ENCODE measurements around the gene TMEM132D. TPM values are rescaled to one million over a fixed set of nuclear protein-coding genes. Genes with fewer than 3 reads are reported as not detected.

Gene TMEM132D
- total RNA-seq, 2 experiments from 2014 or later = not detected

DNA sequence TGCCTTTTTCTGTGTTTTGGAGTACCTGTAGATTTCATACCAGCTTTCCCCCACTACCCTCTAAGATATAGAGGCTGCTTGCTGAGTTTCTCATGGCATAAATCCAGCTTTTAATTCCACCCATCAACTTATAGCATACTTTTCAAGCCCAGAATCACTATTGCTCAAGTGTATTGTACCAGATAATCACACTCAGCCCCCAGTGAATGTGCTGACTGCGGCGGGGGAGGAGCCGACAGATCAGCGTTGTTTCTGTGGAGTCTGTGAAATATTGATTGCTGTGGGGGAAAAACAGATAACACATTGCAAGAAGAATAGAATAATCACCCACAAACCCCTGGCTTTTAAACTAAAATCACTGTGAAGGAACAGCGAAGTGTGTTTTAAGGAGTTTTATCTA lies 296.1 kb downstream of the TMEM132D start:
- no peaks in the 10 kb centered on the region for H3K36me3 Mint-ChIP-seq
- ChIA-PET CTCF (no interaction called here), POLR2A (no interaction called here)
- H3K27ac Mint-ChIP-seq = no peak overlapping the region
- H3K27me3 Mint-ChIP-seq = no peaks in the 10 kb centered on the region
- no peak for DNase-seq
- H3K9me3 Mint-ChIP-seq = peaks cover 11% of the 10 kb centered on the region
- H3K4me3 Mint-ChIP-seq = no peak overlapping the region
- intact Hi-C loops (cut with micrococcal nuclease) = no loop called here
- no peaks in the 10 kb centered on the region for H3K4me1 Mint-ChIP-seq (ENCODE audit: low read depth)

DNA sequence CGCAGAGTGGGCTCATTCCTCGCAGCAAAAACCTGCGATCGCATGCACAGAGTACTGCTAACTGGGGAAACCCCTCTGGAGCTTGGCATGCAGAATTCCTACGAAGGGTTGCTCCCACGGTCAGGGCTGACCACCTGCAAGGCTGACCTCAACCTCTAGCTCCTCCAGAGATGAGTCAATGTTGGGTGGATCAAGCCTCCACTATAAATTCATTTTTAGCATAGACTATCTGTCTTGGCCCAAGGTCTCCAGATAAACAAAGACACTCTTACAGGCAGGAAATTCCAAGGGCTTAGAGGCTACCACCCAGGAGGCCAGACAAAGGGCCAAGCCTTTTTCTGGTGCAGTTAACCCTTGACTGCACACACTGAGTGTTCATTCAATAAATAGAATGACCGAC lies 296.5 kb downstream of the TMEM132D start:
- Mint-ChIP-seq H3K4me1 (ENCODE audit: low read depth) (no peaks in the 10 kb centered on the region), H3K4me3 (no peak overlapping the region), H3K9me3 (peaks cover 11% of the 10 kb centered on the region), H3K36me3 (no peaks in the 10 kb centered on the region), H3K27me3 (no peaks in the 10 kb centered on the region), H3K27ac (no peak overlapping the region)
- intact Hi-C loops (cut with micrococcal nuclease) = no loop called here
- DNase-seq = no peak
- ChIA-PET CTCF (no interaction called here), POLR2A (no interaction called here)

DNA sequence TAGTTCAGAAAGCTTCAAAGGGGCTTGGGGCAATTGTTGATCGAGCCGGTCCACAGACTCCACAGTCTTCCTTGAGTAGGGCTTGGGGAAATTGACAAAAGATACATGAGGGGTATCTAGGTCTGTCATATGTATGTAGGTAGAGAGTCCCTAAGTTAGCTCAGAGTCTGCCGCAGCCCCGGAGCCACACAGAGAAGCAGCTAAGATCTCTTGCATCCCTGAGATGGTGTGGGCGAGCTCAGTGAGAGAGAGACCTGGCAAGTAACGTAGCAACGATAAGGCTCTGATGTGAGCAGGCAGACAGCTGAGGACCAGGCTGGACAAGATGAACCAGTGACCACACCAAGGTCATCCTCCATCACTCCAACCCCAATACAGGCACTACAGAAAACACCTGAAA lies 297.6 kb downstream of the TMEM132D start:
- Mint-ChIP-seq H3K4me3 (no peak overlapping the region), H3K9me3 (peaks cover 11% of the 10 kb centered on the region), H3K36me3 (no peaks in the 10 kb centered on the region), H3K4me1 (ENCODE audit: low read depth) (no peaks in the 10 kb centered on the region), H3K27me3 (no peaks in the 10 kb centered on the region), H3K27ac (no peak overlapping the region)
- CTCF ChIA-PET = interaction anchor here (0.7 kb wide), 1 partner anchor 139 kb away, joined by 4 read pairs; no protein-coding TSS in a partner anchor
- POLR2A ChIA-PET = no interaction called here
- no peak for DNase-seq
- intact Hi-C loops (cut with micrococcal nuclease) = no loop called here

DNA sequence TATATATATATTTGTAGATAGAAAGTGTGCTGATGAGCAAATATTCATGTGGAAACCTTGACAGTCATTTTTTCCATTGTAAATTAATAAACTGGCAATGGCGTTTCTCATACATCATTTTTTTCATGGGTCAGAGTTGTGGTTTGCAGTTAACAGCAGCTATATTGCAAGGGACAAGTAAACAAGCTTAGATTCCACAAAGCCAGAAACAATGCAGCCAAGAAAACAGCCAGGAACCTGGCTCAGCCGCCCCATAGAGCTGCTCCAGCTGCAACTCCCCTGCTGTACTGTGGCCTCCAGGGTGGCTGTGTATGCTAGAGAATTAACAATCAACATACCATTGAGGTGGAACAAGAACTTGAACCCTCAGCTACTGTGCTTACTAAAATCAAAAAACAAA lies 298.2 kb downstream of the TMEM132D start:
- no peaks in the 10 kb centered on the region for H3K36me3 Mint-ChIP-seq
- CTCF ChIA-PET = interaction anchor here (0.7 kb wide), 1 partner anchor 138 kb away, joined by 4 read pairs; no protein-coding TSS in a partner anchor
- intact Hi-C loops (cut with micrococcal nuclease) = no loop called here
- no peak overlapping the region for H3K27ac Mint-ChIP-seq
- H3K9me3 Mint-ChIP-seq = peaks cover 10% of the 10 kb centered on the region
- H3K27me3 Mint-ChIP-seq = no peaks in the 10 kb centered on the region
- H3K4me3 Mint-ChIP-seq = no peak overlapping the region
- no peaks in the 10 kb centered on the region for H3K4me1 Mint-ChIP-seq (ENCODE audit: low read depth)
- POLR2A ChIA-PET = no interaction called here
- DNase-seq = no peak

DNA sequence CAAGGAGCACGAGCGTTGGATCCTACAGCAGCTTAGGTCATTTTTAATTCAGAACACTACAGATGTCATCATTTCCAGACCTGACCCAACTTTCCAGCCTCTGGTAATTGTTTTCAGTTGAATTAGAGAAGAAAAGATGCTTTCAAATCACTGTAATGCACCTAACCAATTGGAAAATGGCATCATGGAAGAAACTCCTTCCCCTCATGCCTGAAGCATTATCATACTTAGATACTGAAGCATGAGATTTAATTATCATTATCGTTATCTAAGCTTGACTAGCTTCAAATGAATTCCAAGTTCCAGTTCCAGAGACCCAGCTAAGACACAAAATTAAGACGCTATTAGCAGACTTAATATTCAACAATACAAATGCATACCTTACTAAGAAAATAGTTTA lies 299.3 kb downstream of the TMEM132D start:
- ChIA-PET CTCF (no interaction called here), POLR2A (no interaction called here)
- Mint-ChIP-seq H3K9me3 (peaks cover 9% of the 10 kb centered on the region), H3K4me3 (no peak overlapping the region), H3K27ac (no peak overlapping the region), H3K27me3 (no peaks in the 10 kb centered on the region), H3K4me1 (ENCODE audit: low read depth) (no peaks in the 10 kb centered on the region), H3K36me3 (no peaks in the 10 kb centered on the region)
- intact Hi-C loops (cut with micrococcal nuclease) = no loop called here
- DNase-seq = no peak

DNA sequence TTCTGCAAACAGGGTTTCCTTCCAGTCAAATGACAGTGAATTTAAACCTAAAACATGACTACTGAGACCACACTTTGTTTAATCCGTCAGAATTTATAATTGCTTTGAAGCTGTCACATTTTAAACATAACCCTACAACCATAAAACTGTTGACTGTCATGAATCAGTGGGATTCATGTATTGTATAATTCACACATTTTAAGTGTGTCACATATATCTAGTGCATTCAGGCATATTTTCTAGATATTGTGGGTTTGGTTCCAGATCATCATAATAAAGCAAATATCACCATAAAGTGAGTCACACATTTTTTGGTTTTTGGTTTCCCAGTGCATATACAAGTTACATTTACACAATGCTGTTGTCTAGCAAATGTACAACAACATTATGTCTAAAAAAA lies 304.4 kb downstream of the TMEM132D start:
- DNase-seq = no peak
- no peaks in the 10 kb centered on the region for H3K4me1 Mint-ChIP-seq (ENCODE audit: low read depth)
- ChIA-PET CTCF (no interaction called here), POLR2A (no interaction called here)
- H3K36me3 Mint-ChIP-seq = no peaks in the 10 kb centered on the region
- H3K4me3 Mint-ChIP-seq = no peak overlapping the region
- peaks cover 18% of the 10 kb centered on the region for H3K9me3 Mint-ChIP-seq
- H3K27me3 Mint-ChIP-seq = no peaks in the 10 kb centered on the region
- intact Hi-C loops (cut with micrococcal nuclease) = no loop called here
- no peak overlapping the region for H3K27ac Mint-ChIP-seq

DNA sequence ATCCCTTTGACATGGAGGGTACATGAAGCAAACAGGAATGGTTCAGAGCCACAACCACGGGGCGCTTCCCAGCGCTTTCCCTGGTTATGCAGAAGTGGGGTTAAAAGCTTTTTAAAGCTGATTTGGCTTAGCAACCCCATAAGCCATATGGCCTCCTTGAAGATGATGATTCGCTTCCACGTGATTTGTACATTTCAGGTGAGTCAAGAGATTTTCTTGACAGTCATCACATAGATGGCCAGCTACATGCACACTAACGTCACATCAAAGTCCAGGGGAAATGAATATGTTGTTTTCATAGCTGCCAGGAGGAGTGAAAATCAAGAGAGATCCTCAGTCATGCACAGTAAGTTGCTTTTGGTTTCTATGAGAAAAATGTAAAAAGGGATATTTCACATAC lies 309.7 kb downstream of the TMEM132D start:
- intact Hi-C loops (cut with micrococcal nuclease) = no loop called here
- no peaks in the 10 kb centered on the region for H3K4me1 Mint-ChIP-seq (ENCODE audit: low read depth)
- H3K36me3 Mint-ChIP-seq = no peaks in the 10 kb centered on the region
- H3K4me3 Mint-ChIP-seq = no peak overlapping the region
- H3K27ac Mint-ChIP-seq = no peak overlapping the region
- H3K27me3 Mint-ChIP-seq = no peaks in the 10 kb centered on the region
- ChIA-PET CTCF (no interaction called here), POLR2A (no interaction called here)
- H3K9me3 Mint-ChIP-seq = peaks cover 17% of the 10 kb centered on the region
- DNase-seq = no peak

DNA sequence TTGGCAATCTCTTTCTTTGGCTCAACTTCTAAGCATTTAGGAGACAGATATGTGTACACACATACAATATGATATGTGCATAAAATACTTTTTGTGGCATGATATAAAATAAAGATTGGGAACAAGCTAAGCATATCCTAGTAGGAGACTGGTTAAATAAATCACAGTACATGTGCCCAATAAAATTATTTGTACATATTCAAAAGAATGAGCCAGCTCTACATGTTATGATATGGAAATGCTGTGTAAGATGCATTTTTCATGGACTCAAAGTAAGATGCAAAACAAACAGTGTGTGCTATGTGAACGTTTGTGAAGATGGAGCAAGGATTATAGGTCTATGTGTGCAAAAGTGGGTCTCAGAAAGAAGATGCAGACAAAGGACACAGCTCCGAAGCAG lies 311.4 kb downstream of the TMEM132D start:
- H3K4me1 Mint-ChIP-seq (ENCODE audit: low read depth) = no peaks in the 10 kb centered on the region
- no peaks in the 10 kb centered on the region for H3K27me3 Mint-ChIP-seq
- POLR2A ChIA-PET = no interaction called here
- no peak overlapping the region for H3K4me3 Mint-ChIP-seq
- H3K9me3 Mint-ChIP-seq = peaks cover 25% of the 10 kb centered on the region
- intact Hi-C loops (cut with micrococcal nuclease) = no loop called here
- H3K36me3 Mint-ChIP-seq = no peaks in the 10 kb centered on the region
- CTCF ChIA-PET = no interaction called here
- no peak for DNase-seq
- no peak overlapping the region for H3K27ac Mint-ChIP-seq

DNA sequence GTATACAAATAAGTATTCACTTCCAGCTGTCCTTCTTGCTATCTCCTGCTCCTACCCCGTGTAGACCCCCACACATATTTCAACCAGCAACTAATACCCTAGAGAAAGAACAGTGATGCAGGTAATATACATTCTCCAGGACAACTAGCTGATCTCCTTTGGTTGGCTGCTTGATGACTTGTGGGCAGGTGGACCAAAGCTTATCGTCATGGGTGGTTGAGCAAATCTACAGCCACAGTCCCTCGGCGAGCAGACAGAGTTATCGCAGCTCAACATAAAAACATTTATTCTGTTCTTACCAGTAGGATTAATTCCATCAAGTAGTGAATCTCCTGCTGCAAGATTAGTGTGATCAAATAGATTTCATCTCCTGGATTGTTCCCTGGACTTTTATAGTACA lies 314.3 kb downstream of the TMEM132D start:
- intact Hi-C loops (cut with micrococcal nuclease) = no loop called here
- no peaks in the 10 kb centered on the region for H3K4me1 Mint-ChIP-seq (ENCODE audit: low read depth)
- no peak overlapping the region for H3K4me3 Mint-ChIP-seq
- POLR2A ChIA-PET = no interaction called here
- no peaks in the 10 kb centered on the region for H3K36me3 Mint-ChIP-seq
- H3K9me3 Mint-ChIP-seq = peaks cover 20% of the 10 kb centered on the region
- CTCF ChIA-PET = no interaction called here
- H3K27ac Mint-ChIP-seq = no peak overlapping the region
- no peak for DNase-seq
- H3K27me3 Mint-ChIP-seq = no peaks in the 10 kb centered on the region

DNA sequence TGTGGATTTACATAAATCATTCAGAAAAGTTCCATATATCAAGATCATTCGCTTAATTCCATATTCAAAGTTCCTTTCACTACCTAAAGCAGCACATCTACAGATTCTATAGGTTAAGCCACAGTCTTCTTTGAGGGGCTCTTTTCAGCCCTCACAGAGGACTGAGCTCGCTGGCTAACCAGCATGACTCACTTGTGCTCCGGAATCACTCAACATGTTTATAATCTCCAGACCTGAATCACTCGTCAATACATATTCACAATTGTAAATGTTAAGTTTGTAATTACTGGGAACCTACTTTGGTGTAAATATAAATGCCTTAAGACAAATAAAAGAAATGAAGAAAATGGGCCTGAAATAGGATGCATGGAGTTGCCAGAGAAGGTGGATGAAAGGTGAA lies 315.7 kb downstream of the TMEM132D start:
- peaks cover 24% of the 10 kb centered on the region for H3K9me3 Mint-ChIP-seq
- no peak overlapping the region for H3K4me3 Mint-ChIP-seq
- intact Hi-C loops (cut with micrococcal nuclease) = no loop called here
- no peak overlapping the region for H3K27ac Mint-ChIP-seq
- no peaks in the 10 kb centered on the region for H3K36me3 Mint-ChIP-seq
- ChIA-PET CTCF (no interaction called here), POLR2A (no interaction called here)
- no peaks in the 10 kb centered on the region for H3K27me3 Mint-ChIP-seq
- no peaks in the 10 kb centered on the region for H3K4me1 Mint-ChIP-seq (ENCODE audit: low read depth)
- DNase-seq = no peak

DNA sequence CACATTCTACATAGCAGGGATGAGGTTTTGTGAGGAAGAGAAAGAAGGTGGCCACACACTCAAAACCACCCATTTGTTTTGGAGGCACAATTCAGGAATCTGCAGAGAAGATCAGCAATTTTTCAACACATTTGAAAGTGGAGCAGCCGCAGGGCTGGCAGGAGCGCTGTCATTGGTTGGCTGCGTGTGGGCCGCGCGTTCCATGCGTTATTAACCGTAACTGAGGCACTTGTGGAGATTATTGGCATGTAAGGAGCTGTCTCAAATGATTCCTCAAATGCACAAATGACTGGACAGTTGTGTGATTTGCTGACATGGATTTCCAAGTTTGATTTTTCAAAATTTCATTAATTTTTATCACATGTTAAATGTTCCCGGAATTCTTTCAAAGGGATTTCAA lies 318.5 kb downstream of the TMEM132D start:
- H3K4me3 Mint-ChIP-seq = no peak overlapping the region
- H3K36me3 Mint-ChIP-seq = no peaks in the 10 kb centered on the region
- CTCF ChIA-PET = no interaction called here
- no peak for DNase-seq
- H3K27ac Mint-ChIP-seq = no peak overlapping the region
- H3K9me3 Mint-ChIP-seq = peaks cover 24% of the 10 kb centered on the region
- no peaks in the 10 kb centered on the region for H3K27me3 Mint-ChIP-seq
- POLR2A ChIA-PET = no interaction called here
- intact Hi-C loops (cut with micrococcal nuclease) = no loop called here
- no peaks in the 10 kb centered on the region for H3K4me1 Mint-ChIP-seq (ENCODE audit: low read depth)

DNA sequence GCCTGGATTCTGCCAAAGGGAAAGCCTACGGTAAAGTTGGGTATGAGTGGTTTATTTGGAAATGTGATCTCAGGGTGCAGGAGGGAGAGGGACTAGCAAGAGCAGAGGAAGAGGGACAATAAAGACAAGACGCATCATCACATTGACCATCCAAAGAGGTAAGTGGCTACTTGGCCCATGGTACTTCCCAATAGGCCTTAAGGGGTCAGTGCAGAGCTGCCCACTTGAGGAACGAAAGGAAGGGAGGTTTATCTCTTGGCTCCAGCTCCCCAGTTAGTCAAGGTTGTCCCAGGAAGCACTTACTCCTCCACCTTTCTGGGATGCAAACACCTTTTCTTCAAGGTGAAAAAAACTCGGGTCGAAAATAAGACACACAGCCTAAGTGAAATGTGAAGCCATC lies 323.9 kb downstream of the TMEM132D start:
- no peaks in the 10 kb centered on the region for H3K4me1 Mint-ChIP-seq (ENCODE audit: low read depth)
- ChIA-PET CTCF (no interaction called here), POLR2A (no interaction called here)
- no peak overlapping the region for H3K27ac Mint-ChIP-seq
- intact Hi-C loops (cut with micrococcal nuclease) = no loop called here
- no peaks in the 10 kb centered on the region for H3K36me3 Mint-ChIP-seq
- DNase-seq = no peak
- no peak overlapping the region for H3K4me3 Mint-ChIP-seq
- peaks cover 28% of the 10 kb centered on the region for H3K9me3 Mint-ChIP-seq
- no peaks in the 10 kb centered on the region for H3K27me3 Mint-ChIP-seq

DNA sequence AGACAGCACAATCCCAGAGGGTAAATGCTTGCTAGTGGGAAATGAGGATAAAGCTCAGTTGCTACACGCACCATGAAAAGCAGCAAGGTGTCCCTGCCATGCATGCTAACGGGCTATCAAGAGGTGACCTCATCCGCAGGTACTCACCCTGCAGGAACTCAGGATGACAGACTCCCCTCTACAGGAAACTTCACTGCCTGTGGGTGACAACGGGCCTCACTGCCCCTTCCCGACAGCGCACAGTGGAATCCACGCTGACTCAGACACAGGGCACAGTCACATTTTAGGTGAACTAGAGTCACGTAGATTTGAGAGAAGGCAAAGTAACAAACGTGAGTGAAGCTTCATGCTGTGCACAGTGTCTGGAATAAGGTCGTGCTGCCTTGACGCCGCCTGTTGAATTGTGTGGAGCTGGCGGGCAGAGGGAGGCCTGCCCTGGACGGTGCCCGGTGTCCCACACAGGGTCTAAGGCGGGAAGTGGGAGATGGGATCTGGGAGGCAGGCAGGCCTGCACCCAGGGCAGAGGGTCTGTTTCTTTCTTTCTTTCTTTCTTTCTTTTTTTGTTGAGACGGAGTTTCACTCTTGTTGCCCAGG lies 331.8 kb downstream of the TMEM132D start:
- CTCF ChIA-PET = no interaction called here
- H3K4me1 Mint-ChIP-seq (ENCODE audit: low read depth) = no peaks in the 10 kb centered on the region
- POLR2A ChIA-PET = no interaction called here
- no peak for DNase-seq
- intact Hi-C loops (cut with micrococcal nuclease) = no loop called here
- H3K27me3 Mint-ChIP-seq = no peaks in the 10 kb centered on the region
- peaks cover 11% of the 10 kb centered on the region for H3K9me3 Mint-ChIP-seq
- H3K27ac Mint-ChIP-seq = no peak overlapping the region
- no peak overlapping the region for H3K4me3 Mint-ChIP-seq
- no peaks in the 10 kb centered on the region for H3K36me3 Mint-ChIP-seq

Data from activated CD4-positive, alpha-beta memory T cell treated with anti-CD3 and anti-CD28 coated beads for 36 hours (primary cell).